Measurements from ENCODE around the gene RHOF. TPM values are rescaled to one million over a fixed set of nuclear protein-coding genes. Genes with fewer than 3 reads are reported as not detected.
A peak's percentile ranks its signal among the peaks of the same experiment; 100 is the strongest.

The RHOF gene
- total RNA-seq, 4 donors from 2014 or later, result 14.1 to 24.3 (median 18.1) TPM

GRCh38 chr12:121753844-121754264 is 39.6 kb downstream of the RHOF start:
- no peak for TF ChIP-seq CTCF (IDR thresholded peaks at IDR 0.05)
- peak in 1 of 2 donors; percentile 15 for TF ChIP-seq POLR2A (IDR thresholded peaks at IDR 0.05)
- TF ChIP-seq EP300 (IDR thresholded peaks at IDR 0.05), result peak in 1 of 2 donors; percentile 63
- peak in 1 of 2 donors; percentile 18 for DNase-seq (ENCODE audit: low spot score in 2 of 2)
- peaks cover 0 to 43% (median 0%) of the 10 kb centered on the region in 3 donors for H3K36me3 ChIP-seq
- no peak overlapping the region for H3K4me3 ChIP-seq
- peaks cover 0 to 23% (median 5%) of the 10 kb centered on the region in 4 donors for H3K4me1 ChIP-seq
- peak overlapping the region; percentile 21 to 84 (median 70) for H3K27ac ChIP-seq
- no peaks in the 10 kb centered on the region for H3K27me3 ChIP-seq
- WGBS, 2 donors, result 35 to 50% methylated on average over 9 to 11 of the region's 12 CpGs
- H3K9me3 ChIP-seq, result no peaks in the 10 kb centered on the region

GRCh38 chr12:121751749-121752351 is 41.6 kb downstream of the RHOF start:
- no peak overlapping the region for H3K27ac ChIP-seq
- peaks cover 0 to 31% (median 9%) of the 10 kb centered on the region in 4 donors for H3K4me1 ChIP-seq
- WGBS, 2 donors, result 91 to 95% methylated on average over 9 to 12 of the region's 12 CpGs
- no peaks in the 10 kb centered on the region for H3K27me3 ChIP-seq
- no peak overlapping the region for H3K4me3 ChIP-seq
- H3K9me3 ChIP-seq, result no peaks in the 10 kb centered on the region
- H3K36me3 ChIP-seq, result peaks cover 0 to 31% (median 0%) of the 10 kb centered on the region in 3 donors
- TF ChIP-seq EP300 (IDR thresholded peaks at IDR 0.05), result no peak
- no peak for TF ChIP-seq CTCF (IDR thresholded peaks at IDR 0.05)
- TF ChIP-seq POLR2A (IDR thresholded peaks at IDR 0.05), result no peak
- no peak for DNase-seq (ENCODE audit: low spot score in 2 of 2)

DNA sequence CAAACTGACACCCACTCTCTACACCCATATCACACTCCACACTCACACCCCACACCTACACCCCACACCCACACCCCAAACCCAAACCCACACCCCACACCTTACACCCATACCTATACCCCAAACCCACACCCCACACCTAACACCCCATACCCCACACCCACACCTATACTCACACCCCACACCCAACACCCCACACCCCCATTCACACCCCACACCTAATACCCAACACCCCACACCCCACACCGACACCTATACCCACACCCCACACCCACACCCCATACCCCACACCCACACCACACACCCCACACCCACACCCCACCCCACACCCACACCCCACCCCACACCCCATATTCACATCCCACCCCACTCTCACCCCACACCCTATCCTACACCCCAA is 42.5 kb downstream of the RHOF start:
- H3K36me3 ChIP-seq, result peaks cover 0 to 31% (median 0%) of the 10 kb centered on the region in 3 donors
- peaks cover 0 to 31% (median 9%) of the 10 kb centered on the region in 4 donors for H3K4me1 ChIP-seq
- H3K27me3 ChIP-seq, result no peaks in the 10 kb centered on the region
- no peak for DNase-seq (ENCODE audit: low spot score in 2 of 2)
- H3K27ac ChIP-seq, result no peak overlapping the region
- TF ChIP-seq EP300 (IDR thresholded peaks at IDR 0.05) (no peak), POLR2A (IDR thresholded peaks at IDR 0.05) (no peak), CTCF (IDR thresholded peaks at IDR 0.05) (no peak)
- H3K4me3 ChIP-seq, result no peak overlapping the region
- 100% methylated on average over 1 of the region's 1 CpG for WGBS, 2 donors
- H3K9me3 ChIP-seq, result no peaks in the 10 kb centered on the region

GRCh38 chr12:121750507-121750955 is 43.0 kb downstream of the RHOF start:
- peaks cover 0 to 31% (median 9%) of the 10 kb centered on the region in 4 donors for H3K4me1 ChIP-seq
- no peaks in the 10 kb centered on the region for H3K9me3 ChIP-seq
- DNase-seq (ENCODE audit: low spot score in 2 of 2), result no peak
- WGBS, 2 donors, result 0 to 50% methylated on average over 1 of the region's 1 CpG
- H3K27me3 ChIP-seq, result no peaks in the 10 kb centered on the region
- H3K4me3 ChIP-seq, result no peak overlapping the region
- peaks cover 0 to 31% (median 0%) of the 10 kb centered on the region in 3 donors for H3K36me3 ChIP-seq
- no peak overlapping the region for H3K27ac ChIP-seq
- TF ChIP-seq POLR2A (IDR thresholded peaks at IDR 0.05), result no peak
- TF ChIP-seq EP300 (IDR thresholded peaks at IDR 0.05), result no peak
- TF ChIP-seq CTCF (IDR thresholded peaks at IDR 0.05), result no peak

DNA sequence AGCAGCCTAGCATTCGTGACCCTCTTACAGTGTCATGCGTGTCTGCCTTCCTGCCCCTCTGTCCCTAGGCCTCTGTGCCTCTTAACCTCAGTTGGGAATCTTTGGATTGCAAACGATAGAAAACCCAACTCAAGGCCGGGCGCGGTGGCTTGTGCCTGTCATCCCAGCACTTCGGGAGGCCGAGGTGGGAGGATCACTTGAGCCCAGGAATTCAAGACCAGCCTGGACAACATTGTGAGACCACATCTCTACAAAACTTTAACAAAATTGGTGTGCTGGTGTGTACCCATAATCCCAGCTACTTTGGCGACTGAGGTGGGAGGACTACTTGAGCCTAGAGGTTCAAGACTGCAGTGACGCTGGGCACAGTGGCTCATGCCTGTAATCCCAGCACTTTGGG is 44.2 kb downstream of the RHOF start:
- 70 to 79% methylated on average over 10 of the region's 10 CpGs for WGBS, 2 donors
- peak overlapping the region in 2 of 4 donors; percentile 67 to 87 for H3K27ac ChIP-seq

More for the DNA sequence above, 44.2 kb downstream of the RHOF start:
- Histone ChIP-seq H3K27me3 (no peaks in the 10 kb centered on the region), H3K4me3 (no peak overlapping the region), H3K4me1 (peaks cover 0 to 23% (median 5%) of the 10 kb centered on the region in 4 donors), H3K36me3 (peaks cover 0 to 26% (median 0%) of the 10 kb centered on the region in 3 donors), H3K9me3 (no peaks in the 10 kb centered on the region)
- DNase-seq (ENCODE audit: low spot score in 2 of 2), result no peak
- no peak for TF ChIP-seq POLR2A (IDR thresholded peaks at IDR 0.05)
- no peak for TF ChIP-seq CTCF (IDR thresholded peaks at IDR 0.05)
- TF ChIP-seq EP300 (IDR thresholded peaks at IDR 0.05), result no peak

Data from tibial nerve (tissue), 4 donors.